Measurements from ENCODE around the gene HLA-C.
"Not testable (repeated sequence)": the region's sequence is repeated elsewhere in the genome, so short reads cannot be mapped to it uniquely, and the experiment has no call there.

Gene HLA-C

GRCh38 chr6:31271641-31272357 lies at the start of gene HLA-C:
Gene HLA-C, minus strand, starts transcription at chr6:31272092. Its CDS starts 21 bp downstream, at chr6:31272071.
- peak; percentile 93 for DNase-seq

- no peak for DNase-seq
Measured at GRCh38 chr6:31321005-31321707, 49.3 kb upstream of the HLA-C start.

- no peak for DNase-seq
Measured at GRCh38 chr6:31317036-31317435, 45.1 kb upstream of the HLA-C start.

- no peak for DNase-seq
Measured at GRCh38 chr6:31309641-31310040, 37.7 kb upstream of the HLA-C start.

- DNase-seq = no peak
Measured at GRCh38 chr6:31308845-31309175, 36.9 kb upstream of the HLA-C start.

- DNase-seq = peak; percentile 83
Measured at GRCh38 chr6:31308050-31308844, 36.4 kb upstream of the HLA-C start.

- peak; percentile 43 for DNase-seq
Measured at GRCh38 chr6:31307669-31308049, 35.8 kb upstream of the HLA-C start.

- no peak for DNase-seq
Measured at GRCh38 chr6:31305703-31306219, 33.9 kb upstream of the HLA-C start.

- no peak for DNase-seq
Measured at GRCh38 chr6:31304683-31305082, 32.8 kb upstream of the HLA-C start.

GRCh38 chr6:31300797-31301196 lies 28.9 kb upstream of the HLA-C start:
- DNase-seq = no peak

GRCh38 chr6:31299947-31300346 lies 28.1 kb upstream of the HLA-C start:
- DNase-seq = no peak

- no peak for DNase-seq
Measured at GRCh38 chr6:31299511-31299910, 27.6 kb upstream of the HLA-C start.

GRCh38 chr6:31294056-31294455 lies 22.2 kb upstream of the HLA-C start:
- no peak for DNase-seq

- DNase-seq = no peak
Measured at GRCh38 chr6:31293343-31293742, 21.5 kb upstream of the HLA-C start.

GRCh38 chr6:31289788-31290187 lies 17.9 kb upstream of the HLA-C start:
- DNase-seq = no peak

GRCh38 chr6:31287619-31288018 lies 15.7 kb upstream of the HLA-C start:
- DNase-seq = no peak

GRCh38 chr6:31285982-31286381 lies 14.1 kb upstream of the HLA-C start:
- no peak for DNase-seq

- no peak for DNase-seq
Measured at GRCh38 chr6:31285486-31285885, 13.6 kb upstream of the HLA-C start.

- DNase-seq = not testable (repeated sequence)
Measured at GRCh38 chr6:31279647-31280046, 7.8 kb upstream of the HLA-C start.

GRCh38 chr6:31272836-31273626 lies 1.1 kb upstream of the HLA-C start:
- DNase-seq = no peak

GRCh38 chr6:31272436-31272835 lies 544 bp upstream of the HLA-C start:
- peak; percentile 17 for DNase-seq

- DNase-seq = peak; percentile 27
Measured at GRCh38 chr6:31270788-31271640, 878 bp downstream of the HLA-C start.

All from NCI-H526 treated with DMSO at 0.1 percent for 48 hours (cell line).